ENCODE results near the gene GGCX. TPM values are rescaled to one million over a fixed set of nuclear protein-coding genes. Genes with fewer than 3 reads are reported as not detected.

GGCX gene
- total and polyA plus RNA-seq, 2 of the 13 experiments (the other 11 are each of a cell fraction or from before 2014, with no cell fraction given): 72.5 to 103 TPM

GRCh38 chr2:85545780-85546240, 15.5 kb downstream of the GGCX start:
- DNase-seq (ENCODE audit: low spot score): no peak
- H3K9ac ChIP-seq (ENCODE audit: insufficient read depth, low read depth, low read length): no peak overlapping the region
- WGBS (ENCODE audit: low lambda C conversion rate): 98% methylated on average over 5 of the region's 5 CpGs
- no peak for FAIRE-seq
- intact Hi-C loops (cut with micrococcal nuclease; ENCODE audit: unreplicated experiment) (no loop called here), in situ Hi-C loops (cut with HindIII; ENCODE audit: extremely low pct_ligation_motif_present, low pct_unique_long_range_greater_than_20kb) (no loop called here)
- H3K36me3 ChIP-seq (replicated peaks in 1 of 2; ENCODE audit: control insufficient read depth in 1 of 2, insufficient read depth in 2 of 2, low read length in 2 of 2): peaks cover 23 to 60% of the 10 kb centered on the region in 2 experiments
- CTCF ChIA-PET (ENCODE audit: low intra/inter-chr PET ratio, low total read pairs): no interaction called here
- no peaks in the 10 kb centered on the region for H3K27me3 ChIP-seq (ENCODE audit: control insufficient read depth in 1 of 2, insufficient read depth in 2 of 2, low read length in 2 of 2)
- peaks cover 21% of the 10 kb centered on the region for H3K79me2 ChIP-seq (ENCODE audit: insufficient read depth, low read length)
- BruUV-seq (replicated peaks): no TSS peak
- no peak overlapping the region for H3K4me2 ChIP-seq (ENCODE audit: low read depth, low read length)
- H3K27ac ChIP-seq (ENCODE audit: extremely low read length, insufficient read depth, low read length): peak overlapping the region; percentile 6
- ATAC-seq: peak; percentile 8
- POLR2A ChIA-PET: interaction anchor here (0.8 to 18.0 kb wide), 18 partner anchors 4 to 180 kb away, joined by 3 to 445 read pairs (median 4); partner anchors contain the start of genes GGCX, MAT2A, RNF181 and SH2D6
- H4K20me1 ChIP-seq (ENCODE audit: insufficient read depth, low read length): peaks cover 31% of the 10 kb centered on the region
- peaks cover 27% of the 10 kb centered on the region for H3K4me1 ChIP-seq (ENCODE audit: insufficient read depth, low read length)
- H3K9me3 ChIP-seq (ENCODE audit: low read length): no peaks in the 10 kb centered on the region
- H2AFZ ChIP-seq (ENCODE audit: low read length): no peak overlapping the region
- H3K4me3 ChIP-seq (replicated peaks in 1 of 3; ENCODE audit: insufficient read depth in 1 of 3, low read depth in 2 of 3, low read length in 3 of 3): no peak overlapping the region
- no peak for TF ChIP-seq RARA (CRISPR knock-in tag; IDR thresholded peaks at IDR 0.05)
- no peak for TF ChIP-seq ZNF747 (CRISPR knock-in tag; IDR thresholded peaks at IDR 0.05; ENCODE audit: borderline replicate concordance)
- no peak for TF ChIP-seq ATF2 (CRISPR knock-in tag; IDR thresholded peaks at IDR 0.05)
- TF ChIP-seq MBD4 (IDR thresholded peaks at IDR 0.05; ENCODE audit: borderline replicate concordance, low read length): peak; percentile 77; the same call in 1 of the 2 replicates
- TF ChIP-seq GATAD1 (CRISPR knock-in tag; IDR thresholded peaks at IDR 0.05): no peak
- TF ChIP-seq SETDB1 (CRISPR knock-in tag; IDR thresholded peaks at IDR 0.05; ENCODE audit: borderline replicate concordance): no peak
- peak; percentile 73; the same call in 1 of the 2 replicates for TF ChIP-seq SSRP1 (CRISPR knock-in tag; IDR thresholded peaks at IDR 0.05)
- TF ChIP-seq RBM22 (optimal IDR thresholded peaks at IDR 0.05; ENCODE audit: low read length): peak; percentile 97
- no peak for TF ChIP-seq ARNT2 (CRISPR knock-in tag; IDR thresholded peaks at IDR 0.05; ENCODE audit: low read depth)
- TF ChIP-seq RORA (CRISPR knock-in tag; IDR thresholded peaks at IDR 0.05): no peak
- TF ChIP-seq ZNF878 (CRISPR knock-in tag; IDR thresholded peaks at IDR 0.05): no peak
- TF ChIP-seq ZBTB25 (CRISPR knock-in tag; IDR thresholded peaks at IDR 0.05): no peak
- TF ChIP-seq ZNF543 (CRISPR knock-in tag; IDR thresholded peaks at IDR 0.05): 0 out of 2 replicates have a peak, but pooled peaks have one; percentile 55
- no peak for TF ChIP-seq ZC3H13 (CRISPR knock-in tag; IDR thresholded peaks at IDR 0.05)
- 0 out of 2 replicates have a peak, but pooled peaks have one; percentile 37 for TF ChIP-seq ZNF383 (CRISPR knock-in tag; IDR thresholded peaks at IDR 0.05; ENCODE audit: borderline replicate concordance)
- TF ChIP-seq SP5 (CRISPR knock-in tag; IDR thresholded peaks at IDR 0.05; ENCODE audit: borderline replicate concordance, low read depth): no peak
- peak; percentile 4 for TF ChIP-seq POLR2AphosphoS5 (IDR thresholded peaks at IDR 0.05; ENCODE audit: low read depth, low read length)
- TF ChIP-seq SNRNP70 (IDR thresholded peaks at IDR 0.05; ENCODE audit: low read depth, low read length): no peak

All from HepG2 (cell line).